Ishikawa (cell line): ENCODE measurements around the gene DGKI.

Source experiments
- FOXM1 ChIP-seq: IDR thresholded peaks from 2 replicates; pipeline ENCODE4 v1.6.1; 2012; ENCODE audit warnings: low read depth, borderline replicate concordance
- REST ChIP-seq: IDR thresholded peaks from 2 replicates; pipeline ENCODE4 v1.6.1; 2012; ENCODE audit warnings: low read depth, mild to moderate bottlenecking
- TCF12 ChIP-seq: IDR thresholded peaks from 2 replicates; pipeline ENCODE4 v1.6.1; 2012; ENCODE audit warnings: low read depth

DNA sequence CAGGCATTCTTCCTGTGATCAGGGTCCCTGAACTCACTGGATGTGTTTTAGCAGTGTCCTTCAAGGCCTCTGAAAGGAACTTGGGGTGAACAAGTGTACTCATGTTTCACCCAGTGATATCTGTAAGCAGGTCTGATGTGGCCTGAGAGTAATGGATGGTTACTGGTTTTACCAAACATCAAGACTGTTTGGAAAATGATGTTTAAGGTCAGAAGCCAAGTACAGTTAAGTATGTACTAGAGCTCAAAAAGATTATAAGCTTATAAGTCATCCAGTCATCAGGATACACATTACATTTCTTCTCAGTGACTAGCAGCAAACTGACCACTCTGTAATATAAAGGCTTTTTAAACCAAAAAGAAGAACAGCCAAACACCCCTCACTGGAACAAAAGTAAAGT is 423.5 kb downstream of the DGKI start:
- TF ChIP-seq REST: no peak
- TF ChIP-seq FOXM1: no peak
- no peak for TF ChIP-seq TCF12
